GM19372 (cell line): ENCODE data around the gene PGAM4.
"Not testable (repeated sequence)": the region's sequence is repeated elsewhere in the genome, so short reads cannot be mapped to it uniquely, and the experiment has no call there.

ENCODE experiments used
- ATAC-seq: cut with Tn5 transposase; IDR thresholded peaks from one replicate; pipeline ENCODE4 v1.9.1; 2021; ENCODE audit warnings: mild to moderate bottlenecking, low read depth, moderate library complexity; ENCODE audit not compliant: unreplicated experiment

PGAM4 gene

DNA sequence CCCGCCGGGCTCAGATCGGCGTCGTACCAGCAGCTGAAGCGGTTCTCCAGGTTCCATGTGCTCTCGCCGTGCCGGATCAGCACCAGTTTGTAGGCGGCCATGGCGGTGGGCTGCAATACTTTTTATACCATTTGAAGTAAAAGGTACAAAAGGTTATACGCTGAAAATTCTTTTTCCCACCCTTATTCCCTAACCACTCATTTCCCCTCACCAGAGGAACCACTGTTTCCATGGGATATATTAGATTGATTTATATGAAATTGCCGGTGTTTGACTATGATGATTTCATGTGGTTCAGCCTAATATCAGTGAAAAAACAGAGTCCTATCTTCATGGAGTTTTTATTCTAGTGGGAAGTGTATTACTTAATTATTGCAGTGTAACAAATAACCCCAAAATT, at the start of gene PGAM4:
Gene PGAM4, minus strand, starts transcription at position 101 of the 400 bp plus-strand sequence. Its CDS starts 0 bp downstream, at position 101.
- no peak for ATAC-seq

DNA sequence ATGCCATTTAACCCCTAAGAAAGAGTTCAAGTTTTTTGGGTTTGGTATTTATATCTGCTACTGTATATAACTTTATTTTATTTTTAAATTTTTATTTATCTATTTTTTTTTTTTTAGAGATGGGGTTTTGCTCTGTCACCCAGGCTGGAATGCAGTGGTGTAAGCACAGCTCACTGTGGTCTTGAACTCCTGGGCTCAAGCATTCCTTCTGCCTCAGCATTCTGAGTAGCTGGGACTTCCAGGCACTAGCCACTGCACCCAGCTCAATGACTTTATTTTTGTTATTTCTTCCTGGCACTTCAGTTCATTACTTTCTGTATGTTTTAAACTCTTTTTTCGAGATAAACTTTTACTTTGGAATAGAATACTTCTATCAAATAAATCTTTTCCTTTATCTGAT, 42.4 kb upstream of the PGAM4 start:
- ATAC-seq: no peak

DNA sequence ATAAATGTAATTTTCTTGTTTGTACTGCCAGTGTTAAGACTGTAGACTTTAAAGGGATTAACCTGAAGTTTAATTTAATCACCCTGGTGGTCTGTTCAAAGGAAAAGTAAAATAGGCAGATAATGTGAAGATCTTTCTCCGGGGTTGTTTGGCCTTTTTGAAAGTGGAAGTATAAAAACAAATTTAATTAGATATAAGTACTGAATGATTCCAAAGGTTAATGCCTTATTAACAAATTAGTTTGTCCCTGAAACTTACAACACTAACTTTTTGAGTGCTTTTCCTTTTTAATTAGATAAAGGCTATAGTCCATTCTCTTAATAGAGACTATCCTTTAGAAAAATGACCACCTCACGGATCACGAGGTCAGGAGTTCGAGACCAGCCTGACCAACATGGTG, 10.4 kb upstream of the PGAM4 start:
- ATAC-seq: no peak

DNA sequence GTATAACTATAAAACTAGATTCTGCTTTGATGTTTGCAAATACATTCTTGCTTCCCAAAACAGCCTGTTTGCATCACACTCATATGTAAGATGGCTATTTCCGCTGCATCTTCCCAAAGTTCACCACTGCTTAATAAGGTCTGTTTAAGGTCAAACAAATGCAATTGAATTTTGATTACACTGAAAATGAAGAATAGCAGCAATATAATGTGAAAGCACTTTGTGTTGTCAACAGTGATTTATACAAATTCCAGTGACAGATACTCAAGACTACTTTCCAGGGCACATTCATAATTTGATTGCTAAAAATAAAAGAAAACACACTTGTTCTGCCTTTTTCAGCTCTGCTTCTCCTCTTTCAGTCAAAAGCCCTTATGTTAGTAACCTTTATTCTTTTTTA, 8.1 kb upstream of the PGAM4 start:
- ATAC-seq: no peak

DNA sequence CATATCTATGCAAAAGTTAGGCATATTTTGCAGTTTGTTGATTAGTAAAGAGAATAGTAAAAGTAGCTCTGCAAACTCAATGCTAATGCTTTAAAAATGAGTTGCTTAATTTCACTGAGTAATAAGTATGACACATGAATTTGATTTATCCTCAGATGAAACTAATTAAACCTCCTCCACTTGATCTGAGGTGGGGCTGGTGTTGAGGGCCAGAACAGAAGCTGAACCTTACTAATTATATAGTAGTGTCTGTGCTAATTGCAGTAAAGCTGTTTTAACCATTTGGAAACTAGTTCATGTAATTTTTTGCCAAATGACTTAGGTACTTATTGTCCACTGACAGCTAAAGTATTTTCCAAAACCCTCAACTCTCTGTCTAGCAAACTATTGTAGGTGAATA, 7.7 kb upstream of the PGAM4 start:
- ATAC-seq: no peak

DNA sequence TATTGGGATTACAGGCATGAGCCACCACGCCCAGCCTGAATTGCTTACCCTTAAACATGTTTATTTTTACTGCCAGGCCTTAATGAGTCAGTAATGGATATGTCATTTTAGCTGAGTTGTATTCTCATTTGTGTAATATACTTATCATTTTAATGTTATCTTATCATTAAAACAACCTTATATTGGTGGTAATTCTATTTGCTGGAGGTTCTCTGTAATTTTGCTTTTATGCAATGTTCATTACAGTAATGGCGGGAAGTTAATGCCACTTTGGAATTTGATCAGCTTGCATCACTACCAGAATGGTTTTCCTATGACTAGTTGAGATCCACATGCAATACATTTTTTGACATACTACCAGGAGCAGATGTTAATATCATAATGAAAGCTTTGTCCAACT, 6.3 kb upstream of the PGAM4 start:
- no peak for ATAC-seq

DNA sequence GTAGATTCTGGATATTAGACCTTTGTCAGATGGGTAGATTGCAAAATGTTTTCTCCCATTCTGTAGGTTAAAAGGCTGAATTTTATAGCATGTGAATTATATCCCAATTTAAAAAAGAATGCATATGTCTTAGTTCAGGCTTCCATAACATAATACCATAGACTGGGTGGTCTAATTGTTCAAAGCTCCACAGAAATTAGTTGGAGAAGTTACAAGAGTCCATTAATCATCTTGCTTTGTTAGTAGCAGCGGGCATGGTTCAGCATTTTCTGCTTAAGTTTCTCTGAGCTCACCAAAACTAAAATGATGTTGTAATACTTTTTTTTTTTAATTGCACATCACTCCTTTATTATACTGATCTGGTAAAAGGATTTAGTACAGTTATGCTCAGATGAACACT, 1.8 kb downstream of the PGAM4 start:
- ATAC-seq: no peak

DNA sequence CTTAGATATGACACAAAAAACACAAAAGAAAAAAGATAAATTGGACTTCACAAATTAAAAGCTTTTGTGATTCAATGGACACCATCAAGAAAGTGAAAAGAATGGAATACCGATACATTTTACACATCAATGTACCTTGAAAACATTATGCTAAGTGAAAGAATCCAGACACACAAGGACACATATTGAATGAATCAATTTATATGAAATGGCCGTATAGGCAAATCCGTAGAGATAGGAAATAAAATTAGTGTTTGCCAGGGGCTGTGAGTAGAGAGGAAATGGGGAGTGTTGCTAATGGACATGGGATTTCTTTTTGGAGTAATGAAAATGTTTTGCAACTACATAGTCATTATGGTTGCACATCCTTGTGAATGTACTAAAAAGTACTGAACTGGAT, 3.1 kb downstream of the PGAM4 start:
- no peak for ATAC-seq

DNA sequence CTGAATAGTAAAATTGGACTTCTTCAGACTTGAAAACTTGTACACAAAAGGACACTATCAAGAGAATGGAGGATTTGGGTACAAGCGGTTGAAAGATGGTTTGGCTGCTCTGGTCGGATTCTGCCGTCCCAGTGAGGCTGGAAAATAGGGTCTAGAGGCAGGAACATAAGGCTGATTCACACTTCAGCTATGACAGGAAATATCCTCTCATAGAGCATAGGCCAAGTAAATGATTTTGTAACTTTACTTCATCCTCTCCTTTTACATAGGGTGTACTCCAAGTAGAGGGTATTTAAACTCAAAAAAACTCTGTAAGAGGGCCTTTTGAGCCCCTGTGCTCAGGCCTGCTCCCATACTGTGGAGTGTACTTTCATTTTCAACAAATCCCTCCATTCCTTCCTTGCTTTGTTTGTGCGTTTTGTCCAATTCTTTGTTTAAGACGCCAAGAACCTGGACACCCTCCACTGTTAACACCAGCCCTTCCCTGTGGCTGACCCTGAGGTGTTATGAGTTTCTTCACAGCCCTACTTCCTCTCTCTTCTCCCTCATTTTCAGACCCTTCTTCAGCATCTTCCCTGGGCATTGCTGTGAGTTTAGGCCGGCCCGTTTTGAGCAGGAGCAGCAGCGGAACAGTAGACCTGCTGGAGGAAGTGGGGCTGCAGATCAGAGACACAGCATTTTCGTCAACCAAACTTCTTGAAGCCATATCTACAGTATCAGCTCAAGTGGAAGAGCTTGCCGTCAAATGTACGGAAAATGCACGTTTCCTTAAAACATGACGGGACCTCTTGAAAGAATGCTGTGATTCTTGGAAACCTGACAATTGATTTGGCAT, 7.2 kb downstream of the PGAM4 start:
- no peak for ATAC-seq

DNA sequence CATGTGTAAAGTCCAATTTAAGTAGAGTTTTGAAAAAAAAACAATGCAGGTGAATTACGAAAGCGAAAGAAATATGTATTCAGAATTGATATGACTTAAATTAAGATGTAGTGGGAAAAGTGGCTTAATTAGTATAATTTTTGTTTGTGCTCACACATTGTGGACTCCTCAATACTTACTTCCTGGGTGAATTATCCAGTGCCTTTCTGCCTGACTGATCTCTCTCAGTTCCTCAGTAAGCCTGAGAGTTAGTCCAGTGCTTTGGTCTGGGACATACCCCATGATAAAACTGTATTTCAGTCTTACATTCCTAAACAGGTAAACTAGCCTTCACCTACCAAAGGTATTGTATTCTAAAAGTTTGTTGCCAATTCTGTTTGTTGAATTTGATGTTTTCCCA, 8.4 kb downstream of the PGAM4 start:
- no peak for ATAC-seq

DNA sequence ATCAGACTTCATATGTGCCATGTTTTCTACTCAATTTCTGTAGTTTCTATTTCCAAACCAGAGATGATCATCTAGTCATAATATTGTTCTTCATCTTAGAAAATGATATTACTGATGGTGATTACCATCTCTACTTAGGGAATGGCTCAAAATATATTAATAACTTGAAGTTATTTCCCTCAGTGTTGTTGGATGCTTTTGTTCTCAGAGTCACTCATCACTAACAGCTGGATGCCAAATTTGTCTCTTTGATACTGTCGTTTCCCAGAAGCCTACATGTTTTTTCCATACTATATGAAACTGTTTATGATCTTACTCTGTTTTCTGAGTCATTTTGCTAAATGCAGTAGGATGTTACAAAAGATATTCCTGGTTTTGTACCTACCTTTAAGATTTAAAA, 8.9 kb downstream of the PGAM4 start:
- no peak for ATAC-seq

DNA sequence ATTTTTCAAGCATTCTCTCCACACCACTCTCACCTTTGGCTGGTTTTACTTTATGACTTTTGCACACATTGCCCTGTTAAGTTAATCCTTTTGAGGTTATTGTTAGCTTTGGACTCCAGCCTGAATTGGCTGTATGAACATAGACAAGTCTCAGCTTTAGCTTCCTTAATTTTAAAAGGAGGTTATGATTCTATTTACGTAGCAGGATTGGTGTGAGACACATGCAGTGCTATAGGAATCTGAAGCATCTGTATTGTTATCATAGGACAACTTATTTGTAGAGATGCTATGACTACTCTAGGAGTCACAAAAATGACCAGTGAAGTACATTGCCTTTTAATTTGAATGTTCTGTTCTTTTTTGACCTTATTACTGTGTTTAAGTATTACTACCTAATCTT, 15.7 kb downstream of the PGAM4 start:
- ATAC-seq: no peak

DNA sequence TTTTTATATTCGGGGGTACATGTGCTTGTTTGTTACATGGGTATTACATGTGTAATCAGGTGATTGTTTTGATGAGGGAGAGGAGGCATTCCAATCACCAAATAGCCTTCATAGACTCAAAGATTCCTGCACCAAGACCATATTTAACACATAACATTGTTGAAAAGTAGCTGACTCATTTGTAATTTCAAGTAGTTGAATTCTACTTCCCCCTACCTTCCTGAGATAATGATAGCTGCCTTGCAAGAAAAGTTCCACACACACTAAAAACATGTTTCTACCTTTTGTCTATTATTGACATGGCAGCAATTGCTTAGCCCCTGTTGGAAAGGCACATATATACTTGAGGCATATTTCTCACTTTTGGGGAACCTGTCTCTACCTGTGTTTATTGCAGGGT, 16.1 kb downstream of the PGAM4 start:
- no peak for ATAC-seq

DNA sequence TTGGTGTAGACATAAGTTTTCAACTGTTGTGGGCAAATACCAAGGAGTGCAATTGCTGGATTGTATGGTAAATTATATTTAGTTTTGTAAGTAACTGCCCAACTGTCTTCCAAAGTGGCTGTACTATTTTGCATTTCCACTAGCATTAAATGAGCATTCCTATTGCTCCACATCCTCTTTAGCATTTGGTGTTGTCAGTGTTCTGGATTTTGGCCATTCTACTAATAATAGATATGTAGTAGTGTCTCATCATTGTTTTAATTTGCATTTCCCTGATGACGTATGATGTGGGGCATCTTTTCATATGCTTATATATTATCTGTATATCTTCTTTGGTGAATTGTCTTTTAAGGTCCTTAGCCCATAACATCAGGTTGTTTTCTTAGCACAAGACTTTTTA, 17.3 kb downstream of the PGAM4 start:
- no peak for ATAC-seq

DNA sequence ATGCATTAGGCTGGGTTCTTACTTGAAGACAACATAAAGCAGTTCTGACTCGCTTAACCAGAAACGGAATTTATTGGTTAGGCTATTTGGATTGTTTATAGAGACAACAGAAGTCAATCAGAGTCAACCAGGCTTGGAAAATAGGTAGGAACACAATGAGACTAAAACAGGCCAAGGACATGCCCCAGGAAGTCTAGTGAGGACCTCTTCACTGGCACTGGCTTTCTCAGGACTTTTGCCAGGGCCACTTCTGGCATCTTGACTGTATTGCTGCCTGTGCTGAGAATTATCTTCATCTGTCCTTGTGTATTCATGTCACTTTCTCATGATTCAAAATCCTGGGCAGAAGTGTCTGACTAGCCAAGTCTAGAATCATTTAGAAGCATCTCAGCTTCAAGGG, 19.6 kb downstream of the PGAM4 start:
- no peak for ATAC-seq

DNA sequence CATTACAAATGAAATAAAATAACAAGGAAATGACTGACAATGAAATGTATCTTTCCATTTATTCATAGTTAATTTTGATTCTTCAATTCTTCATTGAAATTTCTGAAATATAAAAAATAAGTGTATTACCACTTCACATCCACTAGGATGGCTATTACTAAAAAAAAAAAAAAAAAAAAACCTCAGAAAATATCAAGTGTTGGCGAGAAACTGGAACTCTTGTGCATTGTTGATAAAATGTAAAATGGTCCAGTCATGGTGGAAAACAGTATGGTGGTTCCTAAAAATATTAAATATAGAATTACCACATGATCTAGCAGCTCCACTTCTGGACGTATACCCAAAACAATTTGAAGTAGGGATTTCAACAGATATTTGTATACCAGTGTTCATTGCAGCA, 22.9 kb downstream of the PGAM4 start:
- ATAC-seq: no peak

DNA sequence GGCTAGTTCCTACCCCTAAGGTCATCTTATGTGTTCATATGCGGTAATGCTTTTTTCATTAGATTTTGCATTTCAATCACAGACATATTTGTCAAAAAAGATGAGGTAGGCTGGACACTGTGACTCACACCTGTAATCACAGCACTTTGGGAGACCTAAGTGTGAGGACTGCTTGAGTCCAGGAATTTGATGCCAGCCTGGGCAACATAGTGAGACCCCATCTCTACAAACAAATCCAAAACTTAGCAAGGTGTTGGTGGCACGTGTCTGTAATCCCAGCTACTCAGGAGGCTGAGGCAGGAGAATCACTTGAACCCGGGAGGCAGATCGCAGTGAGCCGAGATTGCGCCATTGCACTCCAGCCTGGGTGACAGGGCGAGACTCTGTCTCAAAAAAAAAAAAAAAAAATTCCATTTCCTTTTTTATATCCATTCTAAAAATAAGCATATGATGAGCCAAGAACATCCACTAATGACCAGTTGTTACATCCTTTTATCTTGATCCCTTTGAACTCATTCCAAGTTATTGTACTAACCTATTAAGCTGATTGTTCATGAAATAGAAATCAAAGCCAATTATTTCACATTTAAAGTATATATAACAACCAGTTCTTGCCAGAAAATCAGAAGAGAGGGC, 23.4 kb downstream of the PGAM4 start:
- no peak for ATAC-seq

DNA sequence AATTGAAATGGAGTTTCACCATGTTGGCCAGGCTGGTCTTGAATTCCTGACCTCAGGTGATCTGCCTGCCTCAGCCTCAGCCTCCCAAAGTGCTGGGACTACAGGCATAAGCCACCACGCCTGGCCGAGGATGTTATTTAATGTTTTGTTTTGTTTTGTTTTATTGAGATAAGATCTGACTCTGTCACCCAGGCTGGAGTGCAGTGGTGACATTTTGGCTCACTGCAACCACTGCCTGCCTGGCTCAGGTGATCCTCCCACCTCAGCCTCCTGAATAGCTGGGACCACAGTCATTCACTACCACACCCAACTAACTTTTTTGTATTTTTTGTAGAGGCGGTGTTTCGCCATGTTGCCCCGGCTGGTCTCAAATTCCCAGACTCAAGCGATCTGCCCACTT, 24.4 kb downstream of the PGAM4 start:
- ATAC-seq: not testable (repeated sequence)

DNA sequence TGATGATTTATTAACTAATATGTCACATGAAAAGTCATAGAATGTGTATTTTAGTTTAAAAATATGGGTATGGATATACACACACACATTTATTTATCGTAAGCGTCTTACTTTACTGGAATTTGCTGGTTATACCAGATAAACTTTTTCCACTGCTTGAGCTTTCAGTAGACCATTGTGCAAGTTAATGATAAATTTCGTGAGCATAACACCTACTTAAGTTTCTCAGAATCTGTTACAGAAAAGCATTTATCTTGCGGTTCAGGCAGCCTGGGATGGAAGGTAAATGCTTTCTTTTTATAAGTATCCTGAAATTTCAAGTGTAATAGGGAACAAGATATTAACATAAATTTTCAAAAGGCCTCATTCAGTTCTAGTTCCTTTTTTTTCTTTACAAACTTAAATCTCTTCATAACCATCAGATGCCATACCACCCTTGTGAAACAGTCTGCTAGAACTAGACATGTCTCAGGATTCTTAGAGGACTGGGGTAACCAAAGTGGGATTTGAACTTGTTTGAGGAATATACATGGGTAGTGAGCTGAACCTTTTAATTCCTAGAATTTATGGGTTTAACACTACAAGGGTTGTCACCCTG, 31.3 kb downstream of the PGAM4 start:
- ATAC-seq: no peak

DNA sequence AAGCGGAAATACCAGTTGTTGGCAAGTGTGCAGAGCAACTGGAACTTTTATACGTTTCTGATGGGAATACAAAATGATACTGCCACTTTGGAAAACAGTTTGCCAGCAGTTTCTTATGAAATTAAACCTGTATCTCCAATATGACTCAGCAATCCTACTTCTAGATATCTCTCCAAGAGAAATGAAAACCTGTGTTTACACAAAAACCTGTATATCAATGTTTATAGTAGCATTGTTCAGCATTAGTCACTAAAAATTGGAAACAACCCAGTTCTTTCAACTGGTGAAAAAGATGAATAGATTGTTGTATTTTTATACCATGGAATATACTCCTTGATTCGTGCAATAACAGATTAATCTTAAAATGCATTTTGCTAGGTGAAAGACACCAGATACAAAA, 32.1 kb downstream of the PGAM4 start:
- ATAC-seq: no peak

DNA sequence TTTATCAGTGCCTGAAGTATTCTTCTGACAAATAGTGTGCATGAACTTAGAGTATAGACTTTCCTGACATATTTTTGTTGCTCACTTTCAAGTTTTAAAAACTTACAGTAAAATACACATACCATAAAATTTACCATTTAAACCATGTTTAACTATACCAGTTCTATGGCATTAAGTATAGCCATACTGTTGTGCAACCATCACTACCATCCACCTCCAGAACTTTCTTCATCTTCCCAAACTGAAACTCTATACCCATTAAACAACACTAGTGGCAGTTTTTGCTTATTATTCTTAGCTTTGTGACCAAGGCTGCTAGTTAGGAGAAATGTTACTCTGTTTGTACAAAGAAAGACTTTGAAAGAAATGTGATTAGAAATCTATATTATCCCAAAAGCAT, 33.1 kb downstream of the PGAM4 start:
- no peak for ATAC-seq

DNA sequence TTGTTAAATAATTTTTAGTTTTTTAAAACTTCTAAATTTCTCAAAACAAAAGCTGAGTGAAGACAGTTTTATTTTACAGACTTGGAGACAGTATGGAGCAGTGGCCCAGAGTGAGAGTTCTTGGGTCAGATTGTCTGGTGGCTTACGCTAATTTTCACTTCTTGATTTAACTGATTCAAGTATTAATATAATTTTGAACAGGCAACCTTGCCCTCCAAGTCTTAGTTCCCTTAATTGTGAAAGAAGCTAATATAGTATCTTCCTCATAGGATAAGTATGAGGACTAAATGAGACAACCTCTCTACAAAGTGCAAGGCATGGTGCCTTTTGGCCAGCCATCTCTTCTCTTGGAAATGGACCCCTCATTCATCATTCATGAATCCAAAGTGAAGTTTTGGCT, 33.6 kb downstream of the PGAM4 start:
- ATAC-seq: no peak
